Hepatocyte (in vitro differentiated cells): ENCODE data around the gene MYZAP. TPM values are rescaled to one million over a fixed set of nuclear protein-coding genes. Genes with fewer than 3 reads are reported as not detected.

Source experiments
- DNase-seq: peaks from one replicate; pipeline ENCODE4 v3.0.0-alpha.2; 2016; ENCODE audit warnings: low spot score
- H2AFZ ChIP-seq: fragments of 200-600 bp; sonication (generic); 2 replicates; pipeline ENCODE4 v1.6.0; 2016; ENCODE audit warnings: antibody characterized with exemption, mild to moderate bottlenecking
- H3K27ac ChIP-seq: fragments of 200-600 bp; sonication (generic); 2 replicates; pipeline ENCODE4 v1.5.1; 2016; ENCODE audit warnings: mild to moderate bottlenecking
- H3K27me3 ChIP-seq: fragments of 200-600 bp; sonication (generic); 2 replicates; pipeline ENCODE4 v1.6.1; 2016
- H3K36me3 ChIP-seq: fragments of 200-600 bp; sonication (generic); replicated peaks from 2 replicates; pipeline ENCODE4 v1.5.1; 2016; ENCODE audit warnings: low read depth; ENCODE audit not compliant: insufficient read depth
- H3K4me1 ChIP-seq: fragments of 200-600 bp; sonication (generic); 2 replicates; pipeline ENCODE4 v1.5.1; 2016; ENCODE audit warnings: mild to moderate bottlenecking, moderate library complexity; ENCODE audit not compliant: insufficient read depth
- H3K4me2 ChIP-seq: fragments of 200-600 bp; sonication (generic); 2 replicates; pipeline ENCODE4 v1.6.0; 2016
- H3K4me3 ChIP-seq: fragments of 200-600 bp; sonication (generic); 2 replicates; pipeline ENCODE4 v1.5.1; 2016; ENCODE audit warnings: mild to moderate bottlenecking
- H3K79me2 ChIP-seq: fragments of 200-600 bp; sonication (generic); 2 replicates; pipeline ENCODE4 v1.6.0; 2017; ENCODE audit warnings: mild to moderate bottlenecking
- H3K9me2 ChIP-seq: fragments of 200-600 bp; sonication (generic); replicated peaks from 2 replicates; pipeline ENCODE4 v1.6.0; 2017; ENCODE audit warnings: mild to moderate bottlenecking; ENCODE audit not compliant: insufficient read depth
- H3K9me3 ChIP-seq: fragments of 200-600 bp; sonication (generic); 2 replicates; pipeline ENCODE4 v1.5.1; 2016; ENCODE audit warnings: low read depth, mild to moderate bottlenecking
- H4K20me1 ChIP-seq: fragments of 200-600 bp; sonication (generic); 2 replicates; pipeline ENCODE4 v1.6.0; 2016; ENCODE audit warnings: mild to moderate bottlenecking; ENCODE audit not compliant: insufficient read depth, poor library complexity, severe bottlenecking
- EZH2 ChIP-seq: fragments of 200-600 bp; sonication (generic); IDR thresholded peaks from 2 replicates; pipeline ENCODE4 v1.6.1; 2016; ENCODE audit warnings: antibody characterized with exemption, mild to moderate bottlenecking, borderline replicate concordance
- EZH2phosphoT487 ChIP-seq: fragments of 200-600 bp; sonication (generic); IDR thresholded peaks from one replicate; pipeline ENCODE4 v1.6.1; 2018; ENCODE audit warnings: antibody characterized with exemption, mild to moderate bottlenecking, low read depth, moderate library complexity; ENCODE audit not compliant: unreplicated experiment, severe bottlenecking
- WGBS: methylation state at CpG from one replicate; pipeline ENCODE4 v1.1.6; 2016; ENCODE audit warnings: low lambda C conversion rate; ENCODE audit errors: missing lambda C conversion rate; 5-methylcytosine and 5-hydroxymethylcytosine counted together
- polyA plus RNA-seq: library from polyadenylated mRNA; unstranded; fragments of >200 nt; fragmentation: Nextera tagmentation; extraction: Ambion mirVana; gene quantifications from 2 replicates; pipeline ENCODE4 v1.2.1, GENCODE V29; 2016
- total RNA-seq: library from RNA; depleted of rRNA; stranded (reverse); fragments of >200 nt; gene quantifications from 2 replicates; pipeline ENCODE4 v1.2.3, GENCODE V29; 2014
- TF ChIP-seq, protein P1 (sequence below): fragments of 200-600 bp; sonication (generic); IDR thresholded peaks from 2 replicates; pipeline ENCODE4 v1.5.1; 2016; ENCODE audit warnings: antibody characterized with exemption, mild to moderate bottlenecking; ENCODE audit not compliant: poor library complexity

MYZAP gene
- total and polyA plus RNA-seq, 2 experiments from 2014 or later: 12.0 to 15.5 TPM

DNA sequence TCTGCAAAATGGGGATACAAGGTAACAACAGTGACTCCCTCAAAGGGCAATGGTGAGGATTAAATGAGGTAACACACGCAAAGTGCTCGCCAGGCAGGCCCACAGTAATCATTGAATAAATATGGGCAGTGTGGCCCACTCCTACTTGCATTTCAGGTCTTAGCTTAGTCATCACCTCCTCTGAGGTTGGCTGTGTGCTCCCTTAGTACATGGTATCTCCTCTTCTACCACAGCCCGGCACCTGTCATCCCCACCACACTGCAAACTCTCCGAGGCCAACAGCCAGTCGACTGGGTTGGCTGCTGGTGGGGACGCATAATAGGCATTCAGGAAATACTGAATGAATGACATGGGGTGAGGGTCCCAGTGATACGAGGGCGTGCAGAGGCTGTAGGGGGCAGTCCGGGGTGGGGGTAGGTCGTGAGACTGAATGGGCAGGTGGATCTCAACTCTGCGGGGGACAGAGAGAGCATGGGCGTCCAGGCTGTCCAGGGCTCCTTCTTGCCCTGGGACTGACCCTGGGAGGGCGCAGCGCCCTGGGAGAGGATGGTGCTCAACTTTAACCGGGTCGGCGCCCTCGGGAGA is 375 bp upstream of the MYZAP start:
- WGBS: 40% methylated on average over 12 of the region's 18 CpGs
- TF ChIP-seq EZH2phosphoT487: no peak
- TF ChIP-seq, protein P1, sequence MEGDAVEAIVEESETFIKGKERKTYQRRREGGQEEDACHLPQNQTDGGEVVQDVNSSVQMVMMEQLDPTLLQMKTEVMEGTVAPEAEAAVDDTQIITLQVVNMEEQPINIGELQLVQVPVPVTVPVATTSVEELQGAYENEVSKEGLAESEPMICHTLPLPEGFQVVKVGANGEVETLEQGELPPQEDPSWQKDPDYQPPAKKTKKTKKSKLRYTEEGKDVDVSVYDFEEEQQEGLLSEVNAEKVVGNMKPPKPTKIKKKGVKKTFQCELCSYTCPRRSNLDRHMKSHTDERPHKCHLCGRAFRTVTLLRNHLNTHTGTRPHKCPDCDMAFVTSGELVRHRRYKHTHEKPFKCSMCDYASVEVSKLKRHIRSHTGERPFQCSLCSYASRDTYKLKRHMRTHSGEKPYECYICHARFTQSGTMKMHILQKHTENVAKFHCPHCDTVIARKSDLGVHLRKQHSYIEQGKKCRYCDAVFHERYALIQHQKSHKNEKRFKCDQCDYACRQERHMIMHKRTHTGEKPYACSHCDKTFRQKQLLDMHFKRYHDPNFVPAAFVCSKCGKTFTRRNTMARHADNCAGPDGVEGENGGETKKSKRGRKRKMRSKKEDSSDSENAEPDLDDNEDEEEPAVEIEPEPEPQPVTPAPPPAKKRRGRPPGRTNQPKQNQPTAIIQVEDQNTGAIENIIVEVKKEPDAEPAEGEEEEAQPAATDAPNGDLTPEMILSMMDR: no peak
- no peak for TF ChIP-seq EZH2
- H3K4me1 ChIP-seq: peaks cover 20% of the 10 kb centered on the region
- peak overlapping the region; percentile 12 for H3K4me3 ChIP-seq
- H3K9me3 ChIP-seq: no peaks in the 10 kb centered on the region
- peak overlapping the region; percentile 36 for H2AFZ ChIP-seq
- H3K9me2 ChIP-seq: no peaks in the 10 kb centered on the region
- no peaks in the 10 kb centered on the region for H3K27me3 ChIP-seq
- peak overlapping the region; percentile 84 for H3K27ac ChIP-seq
- no peak for DNase-seq
- H4K20me1 ChIP-seq: no peaks in the 10 kb centered on the region
- no peaks in the 10 kb centered on the region for H3K36me3 ChIP-seq
- H3K79me2 ChIP-seq: peaks cover 33% of the 10 kb centered on the region
- H3K4me2 ChIP-seq: peak overlapping the region; percentile 84

DNA sequence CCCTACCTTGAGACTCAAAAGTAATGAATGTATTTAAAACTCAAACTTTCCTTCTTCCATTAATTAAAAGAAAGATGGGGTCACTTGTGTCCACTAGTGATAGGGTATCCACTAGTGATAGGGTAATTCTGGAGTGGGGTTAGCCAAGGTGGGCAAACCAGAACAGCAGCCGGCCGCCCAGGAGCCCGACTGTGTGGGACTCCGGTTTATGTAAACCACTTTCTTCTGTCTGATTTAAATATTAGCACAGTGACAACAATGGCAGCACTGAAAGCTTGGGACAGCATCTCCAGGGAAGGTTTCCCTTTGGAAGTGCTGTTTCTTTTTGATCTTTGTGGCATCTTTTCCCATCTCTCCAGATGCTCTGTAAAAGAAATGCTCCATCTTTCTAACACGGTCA is 722 bp downstream of the MYZAP start:
- Histone ChIP-seq H3K9me3 (no peaks in the 10 kb centered on the region), H3K4me2 (peak overlapping the region; percentile 84), H2AFZ (peak overlapping the region; percentile 62), H3K27ac (peak overlapping the region; percentile 82), H3K79me2 (peaks cover 44% of the 10 kb centered on the region), H3K36me3 (no peaks in the 10 kb centered on the region), H3K9me2 (no peaks in the 10 kb centered on the region), H4K20me1 (no peaks in the 10 kb centered on the region), H3K4me3 (peak overlapping the region; percentile 81), H3K4me1 (peaks cover 28% of the 10 kb centered on the region), H3K27me3 (no peaks in the 10 kb centered on the region)
- WGBS: 51% methylated on average over 5 of the region's 5 CpGs
- no peak for DNase-seq
- TF ChIP-seq, protein P1: no peak
- no peak for TF ChIP-seq EZH2phosphoT487
- TF ChIP-seq EZH2: no peak

DNA sequence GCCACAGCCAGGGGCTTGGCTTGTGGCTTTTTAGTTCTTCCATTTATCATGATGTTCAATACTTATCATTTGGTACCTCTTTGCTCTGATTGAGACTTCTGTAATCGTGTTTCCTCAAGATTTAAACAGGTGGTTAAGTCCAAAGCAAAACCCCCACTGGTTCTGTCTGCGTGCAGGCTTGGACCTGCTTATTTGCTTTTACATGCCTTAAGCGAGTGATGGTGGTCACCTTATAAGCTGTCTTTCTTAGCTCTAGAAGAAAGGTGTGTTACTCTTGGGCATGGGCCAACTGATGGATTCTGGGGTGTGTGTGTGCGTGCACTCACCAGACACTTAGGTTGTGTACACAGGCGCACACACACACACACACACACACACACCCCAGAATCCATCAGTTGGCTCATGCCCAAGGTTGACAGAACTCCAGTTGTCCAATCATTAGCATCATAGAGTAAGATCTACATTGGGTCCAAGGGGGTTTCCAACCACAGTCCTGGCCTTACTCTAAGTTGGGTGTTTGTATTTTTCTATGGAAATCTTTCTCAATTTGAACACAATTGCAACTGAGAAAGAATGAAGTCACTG is 1.2 kb downstream of the MYZAP start:
- H3K27ac ChIP-seq: peak overlapping the region; percentile 82
- peaks cover 44% of the 10 kb centered on the region for H3K79me2 ChIP-seq

DNA sequence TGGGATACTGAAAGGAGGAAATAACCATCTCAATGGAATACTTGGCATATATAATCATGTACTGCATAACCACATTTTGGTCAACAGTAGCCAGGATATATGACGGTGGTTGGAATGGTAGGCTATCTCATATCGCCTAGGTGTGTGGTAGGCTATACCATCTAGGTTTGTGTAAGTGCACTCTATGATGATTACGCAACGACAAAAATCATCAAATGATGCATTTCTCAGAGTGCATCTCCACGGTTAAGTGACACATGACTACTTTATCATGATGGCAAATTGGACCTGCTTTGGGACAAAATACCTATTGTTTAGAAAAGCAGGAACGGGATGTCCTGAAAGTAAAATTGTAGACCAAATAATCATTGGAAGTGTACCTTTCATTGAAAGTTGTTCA is 2.8 kb downstream of the MYZAP start:
- Histone ChIP-seq H4K20me1 (no peaks in the 10 kb centered on the region), H3K4me3 (no peak overlapping the region), H3K4me2 (no peak overlapping the region), H3K9me2 (no peaks in the 10 kb centered on the region), H3K9me3 (no peaks in the 10 kb centered on the region), H3K79me2 (peaks cover 44% of the 10 kb centered on the region), H3K4me1 (peaks cover 39% of the 10 kb centered on the region), H2AFZ (no peak overlapping the region), H3K27ac (peak overlapping the region; percentile 75), H3K27me3 (no peaks in the 10 kb centered on the region), H3K36me3 (no peaks in the 10 kb centered on the region)
- WGBS: 97% methylated on average over 6 of the region's 6 CpGs
- no peak for DNase-seq
- no peak for TF ChIP-seq EZH2phosphoT487
- TF ChIP-seq, protein P1: no peak
- TF ChIP-seq EZH2: no peak

More for the DNA sequence above, 1.2 kb downstream of the MYZAP start:
- H3K9me3 ChIP-seq: no peaks in the 10 kb centered on the region
- no peaks in the 10 kb centered on the region for H3K27me3 ChIP-seq
- H3K36me3 ChIP-seq: no peaks in the 10 kb centered on the region
- H3K4me3 ChIP-seq: peak overlapping the region; percentile 81
- no peaks in the 10 kb centered on the region for H4K20me1 ChIP-seq
- peak overlapping the region; percentile 84 for H3K4me2 ChIP-seq
- 88% methylated on average over 5 of the region's 5 CpGs for WGBS
- H3K9me2 ChIP-seq: no peaks in the 10 kb centered on the region
- TF ChIP-seq EZH2: no peak
- DNase-seq: no peak
- peaks cover 33% of the 10 kb centered on the region for H3K4me1 ChIP-seq
- no peak overlapping the region for H2AFZ ChIP-seq
